Astrocyte (in vitro differentiated cells and primary cell): ENCODE results near the gene OR1I1.

Experiments
- CTCF ChIP-seq: IDR thresholded peaks from 2 replicates; pipeline ENCODE4 v1.5.1; 2011; ENCODE audit warnings: low read depth, mild to moderate bottlenecking, inconsistent platforms, low read length, moderate library complexity; ENCODE audit not compliant: insufficient read depth
- EZH2 ChIP-seq: IDR thresholded peaks from 2 replicates; pipeline ENCODE4 v1.6.1; 2012; ENCODE audit warnings: mild to moderate bottlenecking, low read length, inconsistent platforms; ENCODE audit not compliant: insufficient read depth

GRCh38 chr19:15124572-15125231 lies 42.7 kb downstream of the OR1I1 start:
- TF ChIP-seq CTCF, result no peak
- TF ChIP-seq EZH2, result no peak
